HepG2 (cell line): ENCODE measurements around the gene ZNF416. TPM values are rescaled to one million over a fixed set of nuclear protein-coding genes. Genes with fewer than 3 reads are reported as not detected.

ENCODE experiments used
- ARHGAP35 ChIP-seq: sonication (generic); formaldehyde crosslinking; IDR thresholded peaks from 2 replicates; pipeline ENCODE4 v1.9.0; 2022; ENCODE audit warnings: mild to moderate bottlenecking, inconsistent platforms, moderate library complexity, missing genetic modification reagents, borderline replicate concordance
- BRCA1 ChIP-seq: sonication (generic); formaldehyde crosslinking; IDR thresholded peaks from 2 replicates; pipeline ENCODE4 v1.4.0; 2020; ENCODE audit warnings: missing genetic modification reagents
- GTF3A ChIP-seq: sonication (generic); formaldehyde crosslinking; conservative IDR thresholded peaks from 2 replicates; pipeline ENCODE4 v1.4.0; 2020; ENCODE audit warnings: mild to moderate bottlenecking, missing genetic modification reagents
- IRF1 ChIP-seq: sonication (generic); formaldehyde crosslinking; IDR thresholded peaks from 2 replicates; pipeline ENCODE4 v1.4.0; 2020; ENCODE audit warnings: low read depth, mild to moderate bottlenecking, missing genetic modification reagents
- MED8 ChIP-seq: sonication (generic); formaldehyde crosslinking; IDR thresholded peaks from 2 replicates; pipeline ENCODE4 v1.8.1; 2023; ENCODE audit warnings: mild to moderate bottlenecking, missing genetic modification reagents; ENCODE audit not compliant: insufficient replicate concordance
- MEIS1 ChIP-seq: sonication (generic); formaldehyde crosslinking; IDR thresholded peaks from 2 replicates; pipeline ENCODE4 v1.9.0; 2021; ENCODE audit warnings: mild to moderate bottlenecking, missing genetic modification reagents, moderate library complexity, borderline replicate concordance
- NFAT5 ChIP-seq: sonication (generic); formaldehyde crosslinking; IDR thresholded peaks from 2 replicates; pipeline ENCODE4 v1.4.0; 2020; ENCODE audit warnings: missing genetic modification reagents
- NRL ChIP-seq: sonication (generic); formaldehyde crosslinking; IDR thresholded peaks from 2 replicates; pipeline ENCODE4 v1.5.0; 2020; ENCODE audit warnings: missing genetic modification reagents, mild to moderate bottlenecking, moderate library complexity, borderline replicate concordance
- PBX3 ChIP-seq: sonication (generic); formaldehyde crosslinking; IDR thresholded peaks from 2 replicates; pipeline ENCODE4 v1.8.1; 2023; ENCODE audit warnings: missing genetic modification reagents, inconsistent platforms, borderline replicate concordance
- RFXANK ChIP-seq: IDR thresholded peaks from 2 replicates; pipeline ENCODE4 v1.6.1; 2016
- SP4 ChIP-seq: sonication (generic); formaldehyde crosslinking; IDR thresholded peaks from 2 replicates; pipeline ENCODE4 v1.8.1; 2023; ENCODE audit warnings: mild to moderate bottlenecking, missing genetic modification reagents
- TCF12 ChIP-seq, 2 experiments: fragments of 450-650 bp in 1 of 2; sonication (generic) in 1 of 2; formaldehyde crosslinking in 1 of 2; IDR thresholded peaks; 2 replicates each; pipeline versions ENCODE4 v1.6.1 to v1.8.0; 2017 to 2022; ENCODE audit warnings: antibody characterized with exemption in 1 of 2, mild to moderate bottlenecking in 1 of 2, missing genetic modification reagents in 1 of 2, moderate library complexity in 1 of 2
- THYN1 ChIP-seq: sonication (generic); formaldehyde crosslinking; IDR thresholded peaks from 2 replicates; pipeline ENCODE4 v1.8.1; 2023; ENCODE audit warnings: low read depth, mild to moderate bottlenecking, moderate library complexity, missing genetic modification reagents, borderline replicate concordance
- TSC22D2 ChIP-seq: sonication (generic); formaldehyde crosslinking; IDR thresholded peaks from 2 replicates; pipeline ENCODE4 v1.5.1; 2020; ENCODE audit warnings: missing genetic modification reagents, mild to moderate bottlenecking, borderline replicate concordance
- ZBTB43 ChIP-seq: sonication (generic); formaldehyde crosslinking; conservative IDR thresholded peaks from 2 replicates; pipeline ENCODE4 v1.4.0; 2020; ENCODE audit warnings: missing genetic modification reagents
- ZFX ChIP-seq: sonication (generic); formaldehyde crosslinking; IDR thresholded peaks from 2 replicates; pipeline ENCODE4 v1.4.0; 2020; ENCODE audit warnings: mild to moderate bottlenecking, low read depth, missing genetic modification reagents, moderate library complexity
- ZKSCAN5 ChIP-seq: sonication (generic); formaldehyde crosslinking; IDR thresholded peaks from 2 replicates; pipeline ENCODE4 v1.5.1; 2020; ENCODE audit warnings: mild to moderate bottlenecking, missing genetic modification reagents
- ZNF563 ChIP-seq: sonication (generic); formaldehyde crosslinking; IDR thresholded peaks from 2 replicates; pipeline ENCODE4 v1.8.0; 2022; ENCODE audit warnings: mild to moderate bottlenecking, moderate library complexity, missing genetic modification reagents
- ZNF564 ChIP-seq: sonication (generic); formaldehyde crosslinking; IDR thresholded peaks from 2 replicates; pipeline ENCODE4 v1.8.1; 2023; ENCODE audit warnings: mild to moderate bottlenecking, missing genetic modification reagents
- ZNF878 ChIP-seq: sonication (generic); formaldehyde crosslinking; IDR thresholded peaks from 2 replicates; pipeline ENCODE4 v1.8.1; 2023; ENCODE audit warnings: mild to moderate bottlenecking, missing genetic modification reagents, moderate library complexity
- polyA plus RNA-seq, 8 experiments: library from polyadenylated mRNA; depleted of rRNA in 3 of 8; stranded (reverse) in 7 of 8; unstranded in 1 of 8; fragments of >200 nt; fragmentation: Illumina TruSeq in 4 of 8; extraction: Trizol in 4 of 8; gene quantifications; 2 replicates each; pipeline versions ENCODE4 v1.2.1 to v1.2.3, GENCODE V29; 2011 to 2016; ENCODE audit warnings: low read depth in 4 of 8, missing spikeins in 1 of 8, mixed read lengths in 1 of 8; ENCODE audit not compliant: insufficient read depth in 1 of 8
- total RNA-seq, 5 experiments: library from RNA; depleted of rRNA; stranded (reverse); fragments of >200 nt; fragmentation: Illumina TruSeq; extraction: Trizol; gene quantifications; 2 replicates each; pipeline ENCODE4 v1.2.3, GENCODE V29; 2016; ENCODE audit warnings: low read depth in 1 of 5

Gene ZNF416
- total and polyA plus RNA-seq, 2 of the 13 experiments (the other 11 are each of a cell fraction or from before 2014, with no cell fraction given) = 1.5 to 5.3 TPM

GRCh38 chr19:57583521-57584416 is 5.1 kb upstream of the ZNF416 start, which contains the start of gene ZIK1 (continued):
- TF ChIP-seq NFAT5 (CRISPR knock-in tag) = no peak
- no peak for TF ChIP-seq ZBTB43 (CRISPR knock-in tag)
- TF ChIP-seq TSC22D2 = no peak
- no peak for TF ChIP-seq BRCA1 (CRISPR knock-in tag)
- no peak for TF ChIP-seq IRF1 (CRISPR knock-in tag)
- TF ChIP-seq RFXANK = no peak
- no peak for TF ChIP-seq MEIS1 (CRISPR knock-in tag)
- TF ChIP-seq ZNF564 = no peak
- no peak for TF ChIP-seq SP4
- TF ChIP-seq MED8 (CRISPR knock-in tag) = no peak
- no peak for TF ChIP-seq PBX3 (CRISPR knock-in tag)
- TF ChIP-seq THYN1 (CRISPR knock-in tag) = no peak
- TF ChIP-seq ZNF878 (CRISPR knock-in tag) = no peak
- TF ChIP-seq ZNF563 (CRISPR knock-in tag) = no peak
- TF ChIP-seq ARHGAP35 (CRISPR knock-in tag) = no peak
- peak; percentile 62 for TF ChIP-seq ZFX
- no peak for TF ChIP-seq TCF12 (IDR thresholded peaks at IDR 0.05)
- no peak for TF ChIP-seq TCF12 (CRISPR knock-in tag; IDR thresholded peaks at IDR 0.05)
- no peak for TF ChIP-seq GTF3A
- no peak for TF ChIP-seq NRL (CRISPR knock-in tag)
- TF ChIP-seq ZKSCAN5 (CRISPR knock-in tag) = no peak
